GM12878 (cell line): Measurements from ENCODE around the gene PNPLA3.

Experiments used
- CEBPB ChIP-seq, 2 experiments: fragments of 150-350 bp in 1 of 2; IDR thresholded peaks; 2 replicates each; pipeline ENCODE4 v1.6.1; 2012 to 2014; ENCODE audit warnings: low read depth in 2 of 2, low read length in 2 of 2, borderline replicate concordance in 1 of 2, inconsistent platforms in 1 of 2
- CHD1 ChIP-seq: IDR thresholded peaks from 2 replicates; pipeline ENCODE4 v1.6.1; 2012; ENCODE audit warnings: low read depth, low read length, improper control_type of control experiment
- ESRRA ChIP-seq: IDR thresholded peaks from 2 replicates; pipeline ENCODE4 v1.6.1; 2012; ENCODE audit warnings: mild to moderate bottlenecking, low read length, improper control_type of control experiment
- EZH2 ChIP-seq: IDR thresholded peaks from 2 replicates; pipeline ENCODE4 v1.6.1; 2012; ENCODE audit warnings: low read depth, mild to moderate bottlenecking, control low read depth, inconsistent platforms, low read length, borderline replicate concordance; ENCODE audit not compliant: control insufficient read depth
- FOXK2 ChIP-seq: fragments of 450-650 bp; IDR thresholded peaks from 2 replicates; pipeline ENCODE4 v1.6.1; 2017; ENCODE audit warnings: mild to moderate bottlenecking, moderate library complexity
- JUND ChIP-seq: IDR thresholded peaks from 2 replicates; pipeline ENCODE4 v1.6.1; 2012; ENCODE audit warnings: low read depth, mild to moderate bottlenecking, low read length, improper control_type of control experiment, moderate library complexity
- MTA3 ChIP-seq: IDR thresholded peaks from 2 replicates; pipeline ENCODE4 v1.6.1; 2012; ENCODE audit warnings: low read length, inconsistent platforms, borderline replicate concordance
- POLR2A ChIP-seq: IDR thresholded peaks from 2 replicates; pipeline ENCODE4 v1.6.1; 2011; ENCODE audit warnings: low read depth, mild to moderate bottlenecking, low read length
- TF ChIP-seq, protein P1 (sequence below): IDR thresholded peaks from 2 replicates; pipeline ENCODE4 v1.6.1; 2012; ENCODE audit warnings: improper control_type of control experiment, low read depth, low read length; ENCODE audit not compliant: insufficient replicate concordance
- TF ChIP-seq, protein P2 (sequence below): fragments of 450-650 bp; IDR thresholded peaks from 2 replicates; pipeline ENCODE4 v1.6.1; 2017; ENCODE audit warnings: mild to moderate bottlenecking
- TF ChIP-seq, protein P3 (sequence below): IDR thresholded peaks from 2 replicates; pipeline ENCODE4 v1.6.1; 2012; ENCODE audit warnings: mild to moderate bottlenecking, low read depth, low read length
- TF ChIP-seq, protein P4 (sequence below), 3 experiments: IDR thresholded peaks in 2 of 3; conservative IDR thresholded peaks in 1 of 3; 2 replicates each; pipeline ENCODE4 v1.5.1; 2011; ENCODE audit warnings: low read depth in 3 of 3, low read length in 3 of 3, mild to moderate bottlenecking in 3 of 3, control low read depth in 2 of 3, moderate library complexity in 2 of 3, inconsistent platforms in 1 of 3, mixed read lengths in 1 of 3; ENCODE audit not compliant: control insufficient read depth in 2 of 3, insufficient read depth in 1 of 3; ENCODE audit errors: extremely low read depth in 1 of 3
- TF ChIP-seq, protein P5 (sequence below): fragments of 450-650 bp; IDR thresholded peaks from 2 replicates; pipeline ENCODE4 v1.6.1; 2017; ENCODE audit warnings: mild to moderate bottlenecking, moderate library complexity
- TF ChIP-seq, protein P6 (sequence below): IDR thresholded peaks from 2 replicates; pipeline ENCODE4 v1.6.1; 2011; ENCODE audit warnings: low read depth, low read length, improper control_type of control experiment, borderline replicate concordance

DNA sequence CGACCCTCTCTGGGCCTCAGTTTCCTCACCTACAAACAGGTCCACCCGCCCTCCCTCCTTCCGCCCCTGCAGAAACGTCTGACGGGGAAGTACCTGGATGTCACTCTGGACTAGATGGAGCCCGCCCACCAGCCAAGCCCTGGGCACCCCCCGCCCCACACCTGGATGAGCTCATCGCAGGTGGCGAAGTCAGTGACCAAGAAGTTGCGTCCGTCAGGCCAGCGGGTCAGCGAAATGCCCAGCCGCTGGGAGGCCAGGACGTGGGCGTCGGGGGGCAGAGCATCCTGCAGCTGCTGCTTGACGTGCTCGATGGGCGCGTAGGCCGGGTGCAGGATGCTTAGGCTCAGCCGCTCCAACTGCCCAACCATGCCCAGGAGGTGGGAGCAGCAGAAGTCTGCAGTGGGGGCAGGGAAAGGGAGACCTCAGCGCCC lies 32.7 kb upstream of the PNPLA3 start:
- TF ChIP-seq, protein P1, sequence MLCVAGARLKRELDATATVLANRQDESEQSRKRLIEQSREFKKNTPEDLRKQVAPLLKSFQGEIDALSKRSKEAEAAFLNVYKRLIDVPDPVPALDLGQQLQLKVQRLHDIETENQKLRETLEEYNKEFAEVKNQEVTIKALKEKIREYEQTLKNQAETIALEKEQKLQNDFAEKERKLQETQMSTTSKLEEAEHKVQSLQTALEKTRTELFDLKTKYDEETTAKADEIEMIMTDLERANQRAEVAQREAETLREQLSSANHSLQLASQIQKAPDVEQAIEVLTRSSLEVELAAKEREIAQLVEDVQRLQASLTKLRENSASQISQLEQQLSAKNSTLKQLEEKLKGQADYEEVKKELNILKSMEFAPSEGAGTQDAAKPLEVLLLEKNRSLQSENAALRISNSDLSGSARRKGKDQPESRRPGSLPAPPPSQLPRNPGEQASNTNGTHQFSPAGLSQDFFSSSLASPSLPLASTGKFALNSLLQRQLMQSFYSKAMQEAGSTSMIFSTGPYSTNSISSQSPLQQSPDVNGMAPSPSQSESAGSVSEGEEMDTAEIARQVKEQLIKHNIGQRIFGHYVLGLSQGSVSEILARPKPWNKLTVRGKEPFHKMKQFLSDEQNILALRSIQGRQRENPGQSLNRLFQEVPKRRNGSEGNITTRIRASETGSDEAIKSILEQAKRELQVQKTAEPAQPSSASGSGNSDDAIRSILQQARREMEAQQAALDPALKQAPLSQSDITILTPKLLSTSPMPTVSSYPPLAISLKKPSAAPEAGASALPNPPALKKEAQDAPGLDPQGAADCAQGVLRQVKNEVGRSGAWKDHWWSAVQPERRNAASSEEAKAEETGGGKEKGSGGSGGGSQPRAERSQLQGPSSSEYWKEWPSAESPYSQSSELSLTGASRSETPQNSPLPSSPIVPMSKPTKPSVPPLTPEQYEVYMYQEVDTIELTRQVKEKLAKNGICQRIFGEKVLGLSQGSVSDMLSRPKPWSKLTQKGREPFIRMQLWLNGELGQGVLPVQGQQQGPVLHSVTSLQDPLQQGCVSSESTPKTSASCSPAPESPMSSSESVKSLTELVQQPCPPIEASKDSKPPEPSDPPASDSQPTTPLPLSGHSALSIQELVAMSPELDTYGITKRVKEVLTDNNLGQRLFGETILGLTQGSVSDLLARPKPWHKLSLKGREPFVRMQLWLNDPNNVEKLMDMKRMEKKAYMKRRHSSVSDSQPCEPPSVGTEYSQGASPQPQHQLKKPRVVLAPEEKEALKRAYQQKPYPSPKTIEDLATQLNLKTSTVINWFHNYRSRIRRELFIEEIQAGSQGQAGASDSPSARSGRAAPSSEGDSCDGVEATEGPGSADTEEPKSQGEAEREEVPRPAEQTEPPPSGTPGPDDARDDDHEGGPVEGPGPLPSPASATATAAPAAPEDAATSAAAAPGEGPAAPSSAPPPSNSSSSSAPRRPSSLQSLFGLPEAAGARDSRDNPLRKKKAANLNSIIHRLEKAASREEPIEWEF = no peak
- TF ChIP-seq, protein P2, sequence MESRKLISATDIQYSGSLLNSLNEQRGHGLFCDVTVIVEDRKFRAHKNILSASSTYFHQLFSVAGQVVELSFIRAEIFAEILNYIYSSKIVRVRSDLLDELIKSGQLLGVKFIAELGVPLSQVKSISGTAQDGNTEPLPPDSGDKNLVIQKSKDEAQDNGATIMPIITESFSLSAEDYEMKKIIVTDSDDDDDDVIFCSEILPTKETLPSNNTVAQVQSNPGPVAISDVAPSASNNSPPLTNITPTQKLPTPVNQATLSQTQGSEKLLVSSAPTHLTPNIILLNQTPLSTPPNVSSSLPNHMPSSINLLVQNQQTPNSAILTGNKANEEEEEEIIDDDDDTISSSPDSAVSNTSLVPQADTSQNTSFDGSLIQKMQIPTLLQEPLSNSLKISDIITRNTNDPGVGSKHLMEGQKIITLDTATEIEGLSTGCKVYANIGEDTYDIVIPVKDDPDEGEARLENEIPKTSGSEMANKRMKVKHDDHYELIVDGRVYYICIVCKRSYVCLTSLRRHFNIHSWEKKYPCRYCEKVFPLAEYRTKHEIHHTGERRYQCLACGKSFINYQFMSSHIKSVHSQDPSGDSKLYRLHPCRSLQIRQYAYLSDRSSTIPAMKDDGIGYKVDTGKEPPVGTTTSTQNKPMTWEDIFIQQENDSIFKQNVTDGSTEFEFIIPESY = no peak
- TF ChIP-seq ESRRA (no peak), MTA3 (no peak), POLR2A (no peak), CHD1 (no peak), FOXK2 (no peak), EZH2 (no peak), JUND (no peak), CEBPB (IDR thresholded peaks at IDR 0.05; ENCODE audit: borderline replicate concordance in 1 of 2, low read depth in 2 of 2, low read length in 2 of 2) (no peak)
- TF ChIP-seq, protein P3, sequence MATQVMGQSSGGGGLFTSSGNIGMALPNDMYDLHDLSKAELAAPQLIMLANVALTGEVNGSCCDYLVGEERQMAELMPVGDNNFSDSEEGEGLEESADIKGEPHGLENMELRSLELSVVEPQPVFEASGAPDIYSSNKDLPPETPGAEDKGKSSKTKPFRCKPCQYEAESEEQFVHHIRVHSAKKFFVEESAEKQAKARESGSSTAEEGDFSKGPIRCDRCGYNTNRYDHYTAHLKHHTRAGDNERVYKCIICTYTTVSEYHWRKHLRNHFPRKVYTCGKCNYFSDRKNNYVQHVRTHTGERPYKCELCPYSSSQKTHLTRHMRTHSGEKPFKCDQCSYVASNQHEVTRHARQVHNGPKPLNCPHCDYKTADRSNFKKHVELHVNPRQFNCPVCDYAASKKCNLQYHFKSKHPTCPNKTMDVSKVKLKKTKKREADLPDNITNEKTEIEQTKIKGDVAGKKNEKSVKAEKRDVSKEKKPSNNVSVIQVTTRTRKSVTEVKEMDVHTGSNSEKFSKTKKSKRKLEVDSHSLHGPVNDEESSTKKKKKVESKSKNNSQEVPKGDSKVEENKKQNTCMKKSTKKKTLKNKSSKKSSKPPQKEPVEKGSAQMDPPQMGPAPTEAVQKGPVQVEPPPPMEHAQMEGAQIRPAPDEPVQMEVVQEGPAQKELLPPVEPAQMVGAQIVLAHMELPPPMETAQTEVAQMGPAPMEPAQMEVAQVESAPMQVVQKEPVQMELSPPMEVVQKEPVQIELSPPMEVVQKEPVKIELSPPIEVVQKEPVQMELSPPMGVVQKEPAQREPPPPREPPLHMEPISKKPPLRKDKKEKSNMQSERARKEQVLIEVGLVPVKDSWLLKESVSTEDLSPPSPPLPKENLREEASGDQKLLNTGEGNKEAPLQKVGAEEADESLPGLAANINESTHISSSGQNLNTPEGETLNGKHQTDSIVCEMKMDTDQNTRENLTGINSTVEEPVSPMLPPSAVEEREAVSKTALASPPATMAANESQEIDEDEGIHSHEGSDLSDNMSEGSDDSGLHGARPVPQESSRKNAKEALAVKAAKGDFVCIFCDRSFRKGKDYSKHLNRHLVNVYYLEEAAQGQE = no peak
- TF ChIP-seq, protein P4, sequence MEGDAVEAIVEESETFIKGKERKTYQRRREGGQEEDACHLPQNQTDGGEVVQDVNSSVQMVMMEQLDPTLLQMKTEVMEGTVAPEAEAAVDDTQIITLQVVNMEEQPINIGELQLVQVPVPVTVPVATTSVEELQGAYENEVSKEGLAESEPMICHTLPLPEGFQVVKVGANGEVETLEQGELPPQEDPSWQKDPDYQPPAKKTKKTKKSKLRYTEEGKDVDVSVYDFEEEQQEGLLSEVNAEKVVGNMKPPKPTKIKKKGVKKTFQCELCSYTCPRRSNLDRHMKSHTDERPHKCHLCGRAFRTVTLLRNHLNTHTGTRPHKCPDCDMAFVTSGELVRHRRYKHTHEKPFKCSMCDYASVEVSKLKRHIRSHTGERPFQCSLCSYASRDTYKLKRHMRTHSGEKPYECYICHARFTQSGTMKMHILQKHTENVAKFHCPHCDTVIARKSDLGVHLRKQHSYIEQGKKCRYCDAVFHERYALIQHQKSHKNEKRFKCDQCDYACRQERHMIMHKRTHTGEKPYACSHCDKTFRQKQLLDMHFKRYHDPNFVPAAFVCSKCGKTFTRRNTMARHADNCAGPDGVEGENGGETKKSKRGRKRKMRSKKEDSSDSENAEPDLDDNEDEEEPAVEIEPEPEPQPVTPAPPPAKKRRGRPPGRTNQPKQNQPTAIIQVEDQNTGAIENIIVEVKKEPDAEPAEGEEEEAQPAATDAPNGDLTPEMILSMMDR (IDR thresholded peaks at IDR 0.05 in 2 of 3, conservative IDR thresholded peaks at IDR 0.05 in 1 of 3; ENCODE audit: control insufficient read depth in 2 of 3, extremely low read depth in 1 of 3, insufficient read depth in 1 of 3, low read depth in 3 of 3, low read length in 3 of 3) = no peak
- TF ChIP-seq, protein P5, sequence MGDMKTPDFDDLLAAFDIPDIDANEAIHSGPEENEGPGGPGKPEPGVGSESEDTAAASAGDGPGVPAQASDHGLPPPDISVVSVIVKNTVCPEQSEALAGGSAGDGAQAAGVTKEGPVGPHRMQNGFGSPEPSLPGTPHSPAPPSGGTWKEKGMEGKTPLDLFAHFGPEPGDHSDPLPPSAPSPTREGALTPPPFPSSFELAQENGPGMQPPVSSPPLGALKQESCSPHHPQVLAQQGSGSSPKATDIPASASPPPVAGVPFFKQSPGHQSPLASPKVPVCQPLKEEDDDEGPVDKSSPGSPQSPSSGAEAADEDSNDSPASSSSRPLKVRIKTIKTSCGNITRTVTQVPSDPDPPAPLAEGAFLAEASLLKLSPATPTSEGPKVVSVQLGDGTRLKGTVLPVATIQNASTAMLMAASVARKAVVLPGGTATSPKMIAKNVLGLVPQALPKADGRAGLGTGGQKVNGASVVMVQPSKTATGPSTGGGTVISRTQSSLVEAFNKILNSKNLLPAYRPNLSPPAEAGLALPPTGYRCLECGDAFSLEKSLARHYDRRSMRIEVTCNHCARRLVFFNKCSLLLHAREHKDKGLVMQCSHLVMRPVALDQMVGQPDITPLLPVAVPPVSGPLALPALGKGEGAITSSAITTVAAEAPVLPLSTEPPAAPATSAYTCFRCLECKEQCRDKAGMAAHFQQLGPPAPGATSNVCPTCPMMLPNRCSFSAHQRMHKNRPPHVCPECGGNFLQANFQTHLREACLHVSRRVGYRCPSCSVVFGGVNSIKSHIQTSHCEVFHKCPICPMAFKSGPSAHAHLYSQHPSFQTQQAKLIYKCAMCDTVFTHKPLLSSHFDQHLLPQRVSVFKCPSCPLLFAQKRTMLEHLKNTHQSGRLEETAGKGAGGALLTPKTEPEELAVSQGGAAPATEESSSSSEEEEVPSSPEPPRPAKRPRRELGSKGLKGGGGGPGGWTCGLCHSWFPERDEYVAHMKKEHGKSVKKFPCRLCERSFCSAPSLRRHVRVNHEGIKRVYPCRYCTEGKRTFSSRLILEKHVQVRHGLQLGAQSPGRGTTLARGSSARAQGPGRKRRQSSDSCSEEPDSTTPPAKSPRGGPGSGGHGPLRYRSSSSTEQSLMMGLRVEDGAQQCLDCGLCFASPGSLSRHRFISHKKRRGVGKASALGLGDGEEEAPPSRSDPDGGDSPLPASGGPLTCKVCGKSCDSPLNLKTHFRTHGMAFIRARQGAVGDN = no peak
- TF ChIP-seq, protein P6, sequence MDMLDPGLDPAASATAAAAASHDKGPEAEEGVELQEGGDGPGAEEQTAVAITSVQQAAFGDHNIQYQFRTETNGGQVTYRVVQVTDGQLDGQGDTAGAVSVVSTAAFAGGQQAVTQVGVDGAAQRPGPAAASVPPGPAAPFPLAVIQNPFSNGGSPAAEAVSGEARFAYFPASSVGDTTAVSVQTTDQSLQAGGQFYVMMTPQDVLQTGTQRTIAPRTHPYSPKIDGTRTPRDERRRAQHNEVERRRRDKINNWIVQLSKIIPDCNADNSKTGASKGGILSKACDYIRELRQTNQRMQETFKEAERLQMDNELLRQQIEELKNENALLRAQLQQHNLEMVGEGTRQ = no peak
